Mesothelial cell of epicardium (in vitro differentiated cells): ENCODE data around the gene ZNF492. TPM values are rescaled to one million over a fixed set of nuclear protein-coding genes. Genes with fewer than 3 reads are reported as not detected.

ENCODE experiments used
- DNase-seq, 2 experiments: peaks; one replicate each; pipeline ENCODE4 v3.0.0; 2021; ENCODE audit warnings: low spot score in 2 of 2; ENCODE audit not compliant: unreplicated experiment in 2 of 2
- H3K27ac Mint-ChIP-seq: 2 replicates; pipeline ENCODE4 v1.8.0; 2021; ENCODE audit warnings: mixed read lengths
- H3K27me3 Mint-ChIP-seq: 2 replicates; pipeline ENCODE4 v1.8.0; 2021; ENCODE audit warnings: low read depth, mixed read lengths
- H3K36me3 Mint-ChIP-seq: 2 replicates; pipeline ENCODE4 v1.8.0; 2021; ENCODE audit warnings: mixed read lengths
- H3K4me1 Mint-ChIP-seq: 2 replicates; pipeline ENCODE4 v1.8.0; 2021; ENCODE audit warnings: mixed read lengths
- H3K4me3 Mint-ChIP-seq: 2 replicates; pipeline ENCODE4 v1.8.0; 2021; ENCODE audit warnings: mild to moderate bottlenecking, moderate library complexity, mixed read lengths
- H3K9me3 Mint-ChIP-seq: 2 replicates; pipeline ENCODE4 v1.8.0; 2021; ENCODE audit warnings: mixed read lengths
- total RNA-seq: library from RNA; stranded (reverse); gene quantifications from 3 replicates; pipeline ENCODE4 v1.2.1, GENCODE V29; 2021
- TF ChIP-seq, protein P1 (sequence below): fragments of 200-600 bp; sonication (generic); IDR thresholded peaks from one replicate; pipeline ENCODE4 v1.5.0; 2021; ENCODE audit warnings: antibody characterized with exemption; ENCODE audit not compliant: unreplicated experiment

Gene ZNF492
- total RNA-seq, 1 donor from 2014 or later, result not detected

GRCh38 chr19:22620401-22620800, 13.7 kb upstream of the ZNF492 start:
- Mint-ChIP-seq H3K9me3 (peaks cover 28% of the 10 kb centered on the region), H3K27ac (no peak overlapping the region)

DNA sequence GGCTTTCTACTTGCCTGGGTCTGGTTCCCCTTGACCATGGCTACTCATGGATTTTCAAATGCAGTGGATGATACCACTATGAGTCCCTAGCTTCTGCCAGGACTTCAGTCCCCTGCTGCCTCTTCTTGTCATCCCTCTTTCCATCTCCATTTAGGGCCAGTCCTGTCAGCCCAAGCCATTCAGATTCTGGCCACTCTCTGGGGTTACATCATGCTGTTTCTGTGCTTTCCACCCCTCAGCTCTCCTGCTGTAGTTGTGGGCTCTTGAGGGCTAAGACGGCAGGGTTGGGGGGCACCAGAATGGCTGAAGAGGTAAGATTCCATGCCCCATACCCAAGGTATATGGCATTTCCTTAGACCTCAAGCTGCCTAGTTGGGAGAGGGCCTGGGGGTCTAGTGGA, 13.2 kb upstream of the ZNF492 start:
- Mint-ChIP-seq H3K9me3 (peaks cover 26% of the 10 kb centered on the region), H3K36me3 (no peaks in the 10 kb centered on the region), H3K4me1 (no peaks in the 10 kb centered on the region), H3K27me3 (no peaks in the 10 kb centered on the region), H3K27ac (no peak overlapping the region), H3K4me3 (no peak overlapping the region)
- TF ChIP-seq, protein P1, sequence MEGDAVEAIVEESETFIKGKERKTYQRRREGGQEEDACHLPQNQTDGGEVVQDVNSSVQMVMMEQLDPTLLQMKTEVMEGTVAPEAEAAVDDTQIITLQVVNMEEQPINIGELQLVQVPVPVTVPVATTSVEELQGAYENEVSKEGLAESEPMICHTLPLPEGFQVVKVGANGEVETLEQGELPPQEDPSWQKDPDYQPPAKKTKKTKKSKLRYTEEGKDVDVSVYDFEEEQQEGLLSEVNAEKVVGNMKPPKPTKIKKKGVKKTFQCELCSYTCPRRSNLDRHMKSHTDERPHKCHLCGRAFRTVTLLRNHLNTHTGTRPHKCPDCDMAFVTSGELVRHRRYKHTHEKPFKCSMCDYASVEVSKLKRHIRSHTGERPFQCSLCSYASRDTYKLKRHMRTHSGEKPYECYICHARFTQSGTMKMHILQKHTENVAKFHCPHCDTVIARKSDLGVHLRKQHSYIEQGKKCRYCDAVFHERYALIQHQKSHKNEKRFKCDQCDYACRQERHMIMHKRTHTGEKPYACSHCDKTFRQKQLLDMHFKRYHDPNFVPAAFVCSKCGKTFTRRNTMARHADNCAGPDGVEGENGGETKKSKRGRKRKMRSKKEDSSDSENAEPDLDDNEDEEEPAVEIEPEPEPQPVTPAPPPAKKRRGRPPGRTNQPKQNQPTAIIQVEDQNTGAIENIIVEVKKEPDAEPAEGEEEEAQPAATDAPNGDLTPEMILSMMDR, result no peak
- DNase-seq, result no peak

More at GRCh38 chr19:22620401-22620800, 13.7 kb upstream of the ZNF492 start:
- TF ChIP-seq, protein P1, result no peak
- H3K27me3 Mint-ChIP-seq, result no peaks in the 10 kb centered on the region
- no peak overlapping the region for H3K4me3 Mint-ChIP-seq
- H3K36me3 Mint-ChIP-seq, result no peaks in the 10 kb centered on the region
- no peaks in the 10 kb centered on the region for H3K4me1 Mint-ChIP-seq
- no peak for DNase-seq

DNA sequence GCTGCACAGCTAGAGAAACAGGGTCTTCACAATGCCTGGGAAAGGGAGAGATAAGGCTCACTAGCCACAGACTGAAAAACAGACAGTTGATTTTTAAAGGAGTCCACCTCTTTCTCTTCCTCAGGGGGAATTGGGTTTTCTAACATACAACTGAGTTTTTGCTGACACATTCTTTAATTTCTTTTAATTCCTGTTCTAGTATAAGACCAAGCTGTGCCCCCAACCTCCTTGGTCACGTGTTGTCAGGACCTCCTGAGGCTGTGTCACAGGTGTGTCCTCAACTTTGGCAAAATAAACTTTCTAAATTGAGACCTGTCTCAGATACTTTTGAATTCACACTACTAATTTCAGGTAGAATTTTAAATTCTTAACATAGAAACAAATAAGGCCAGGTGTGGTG, 12.1 kb upstream of the ZNF492 start:
- Mint-ChIP-seq H3K27me3 (no peaks in the 10 kb centered on the region), H3K4me3 (no peak overlapping the region), H3K36me3 (no peaks in the 10 kb centered on the region), H3K4me1 (no peaks in the 10 kb centered on the region), H3K9me3 (peaks cover 28% of the 10 kb centered on the region), H3K27ac (no peak overlapping the region)
- no peak for DNase-seq
- TF ChIP-seq, protein P1, result no peak

- peaks cover 34% of the 10 kb centered on the region for H3K9me3 Mint-ChIP-seq
- TF ChIP-seq, protein P1, result no peak
Measured at GRCh38 chr19:22622901-22623840, 11.0 kb upstream of the ZNF492 start.

DNA sequence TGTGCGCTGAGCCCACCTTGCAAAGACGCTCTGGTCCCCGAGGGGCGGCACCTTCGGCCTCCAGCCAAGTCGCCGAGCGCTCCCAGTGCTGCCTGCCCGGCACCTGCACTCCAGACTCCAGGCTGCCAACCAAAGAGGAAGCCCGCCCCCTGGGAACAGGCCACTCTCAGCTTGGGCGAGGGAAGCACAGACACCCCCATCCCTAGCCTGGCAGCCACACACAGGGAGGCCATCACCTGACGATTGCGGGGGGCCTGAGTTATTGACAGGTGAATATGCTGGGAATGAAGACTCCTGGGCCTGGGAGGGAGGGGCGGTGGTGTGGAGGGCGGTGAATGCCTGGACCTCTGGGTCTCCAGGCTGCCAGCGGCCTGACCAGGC, 10.3 kb upstream of the ZNF492 start:
- no peaks in the 10 kb centered on the region for H3K27me3 Mint-ChIP-seq
- H3K27ac Mint-ChIP-seq, result no peak overlapping the region
- peaks cover 2% of the 10 kb centered on the region for H3K36me3 Mint-ChIP-seq
- DNase-seq, result no peak
- peaks cover 31% of the 10 kb centered on the region for H3K9me3 Mint-ChIP-seq
- no peaks in the 10 kb centered on the region for H3K4me1 Mint-ChIP-seq
- no peak overlapping the region for H3K4me3 Mint-ChIP-seq
- TF ChIP-seq, protein P1, result no peak

More at GRCh38 chr19:22622901-22623840, 11.0 kb upstream of the ZNF492 start:
- H3K36me3 Mint-ChIP-seq, result peaks cover 2% of the 10 kb centered on the region
- no peak for DNase-seq
- no peaks in the 10 kb centered on the region for H3K4me1 Mint-ChIP-seq
- no peak overlapping the region for H3K4me3 Mint-ChIP-seq
- no peaks in the 10 kb centered on the region for H3K27me3 Mint-ChIP-seq
- no peak overlapping the region for H3K27ac Mint-ChIP-seq
